ENCODE data around the gene HGFAC.

Gene HGFAC

GRCh38 chr4:3465698-3466671, 24.2 kb downstream of the HGFAC start:
- TF ChIP-seq TAF1 (IDR thresholded peaks at IDR 0.05; ENCODE audit: low read depth, low read length): no peak
- no peak for TF ChIP-seq POU2F2 (IDR thresholded peaks at IDR 0.05; ENCODE audit: low read depth, low read length)
- no peak for TF ChIP-seq PAX5 (IDR thresholded peaks at IDR 0.05; ENCODE audit: insufficient read depth, low read length, severe bottlenecking)
- no peak for TF ChIP-seq SPI1 (IDR thresholded peaks at IDR 0.05; ENCODE audit: low read depth, low read length)
- TF ChIP-seq POLR2AphosphoS5 (IDR thresholded peaks at IDR 0.05; ENCODE audit: low read depth, low read length): no peak
- no peak for TF ChIP-seq POLR2A (IDR thresholded peaks at IDR 0.05; ENCODE audit: low read depth, low read length)
- no peak for FAIRE-seq
- DNase-seq (ENCODE audit: insufficient read length, low spot score): no peak

GRCh38 chr4:3466691-3467600, 25.2 kb downstream of the HGFAC start:
- TF ChIP-seq SPI1 (IDR thresholded peaks at IDR 0.05; ENCODE audit: low read depth, low read length) (no peak), POU2F2 (IDR thresholded peaks at IDR 0.05; ENCODE audit: low read depth, low read length) (no peak), POLR2A (IDR thresholded peaks at IDR 0.05; ENCODE audit: low read depth, low read length) (no peak), PAX5 (IDR thresholded peaks at IDR 0.05; ENCODE audit: insufficient read depth, low read length, severe bottlenecking) (no peak), POLR2AphosphoS5 (IDR thresholded peaks at IDR 0.05; ENCODE audit: low read depth, low read length) (no peak), TAF1 (IDR thresholded peaks at IDR 0.05; ENCODE audit: low read depth, low read length) (no peak)
- FAIRE-seq (no peak), DNase-seq (ENCODE audit: insufficient read length, low spot score) (no peak)

GRCh38 chr4:3467601-3468031, 25.8 kb downstream of the HGFAC start:
- TF ChIP-seq POLR2A (IDR thresholded peaks at IDR 0.05; ENCODE audit: low read depth, low read length) (no peak), TAF1 (IDR thresholded peaks at IDR 0.05; ENCODE audit: low read depth, low read length) (no peak), POLR2AphosphoS5 (IDR thresholded peaks at IDR 0.05; ENCODE audit: low read depth, low read length) (no peak), PAX5 (IDR thresholded peaks at IDR 0.05; ENCODE audit: insufficient read depth, low read length, severe bottlenecking) (no peak), SPI1 (IDR thresholded peaks at IDR 0.05; ENCODE audit: low read depth, low read length) (no peak), POU2F2 (IDR thresholded peaks at IDR 0.05; ENCODE audit: low read depth, low read length) (no peak)
- FAIRE-seq: no peak
- DNase-seq (ENCODE audit: insufficient read length, low spot score): no peak

- TF ChIP-seq POU2F2 (IDR thresholded peaks at IDR 0.05; ENCODE audit: low read depth, low read length): no peak
- TF ChIP-seq PAX5 (IDR thresholded peaks at IDR 0.05; ENCODE audit: insufficient read depth, low read length, severe bottlenecking): no peak
- TF ChIP-seq TAF1 (IDR thresholded peaks at IDR 0.05; ENCODE audit: low read depth, low read length): no peak
- no peak for TF ChIP-seq SPI1 (IDR thresholded peaks at IDR 0.05; ENCODE audit: low read depth, low read length)
- no peak for TF ChIP-seq POLR2AphosphoS5 (IDR thresholded peaks at IDR 0.05; ENCODE audit: low read depth, low read length)
- no peak for TF ChIP-seq POLR2A (IDR thresholded peaks at IDR 0.05; ENCODE audit: low read depth, low read length)
- FAIRE-seq: peak; percentile 75
- DNase-seq (ENCODE audit: insufficient read length, low spot score): no peak
Observed at GRCh38 chr4:3468154-3468553, 26.4 kb downstream of the HGFAC start.

GRCh38 chr4:3468804-3469203, 27.0 kb downstream of the HGFAC start:
- DNase-seq (ENCODE audit: insufficient read length, low spot score): no peak
- TF ChIP-seq TAF1 (IDR thresholded peaks at IDR 0.05; ENCODE audit: low read depth, low read length) (no peak), POU2F2 (IDR thresholded peaks at IDR 0.05; ENCODE audit: low read depth, low read length) (no peak), POLR2AphosphoS5 (IDR thresholded peaks at IDR 0.05; ENCODE audit: low read depth, low read length) (no peak), SPI1 (IDR thresholded peaks at IDR 0.05; ENCODE audit: low read depth, low read length) (no peak), POLR2A (IDR thresholded peaks at IDR 0.05; ENCODE audit: low read depth, low read length) (no peak), PAX5 (IDR thresholded peaks at IDR 0.05; ENCODE audit: insufficient read depth, low read length, severe bottlenecking) (no peak)
- FAIRE-seq: peak; percentile 50

- TF ChIP-seq TAF1 (IDR thresholded peaks at IDR 0.05; ENCODE audit: low read depth, low read length) (no peak), POLR2AphosphoS5 (IDR thresholded peaks at IDR 0.05; ENCODE audit: low read depth, low read length) (no peak), POLR2A (IDR thresholded peaks at IDR 0.05; ENCODE audit: low read depth, low read length) (no peak), PAX5 (IDR thresholded peaks at IDR 0.05; ENCODE audit: insufficient read depth, low read length, severe bottlenecking) (no peak), POU2F2 (IDR thresholded peaks at IDR 0.05; ENCODE audit: low read depth, low read length) (no peak), SPI1 (IDR thresholded peaks at IDR 0.05; ENCODE audit: low read depth, low read length) (no peak)
- DNase-seq (ENCODE audit: insufficient read length, low spot score): no peak
- no peak for FAIRE-seq
Observed at GRCh38 chr4:3469386-3470243, 27.8 kb downstream of the HGFAC start.

- DNase-seq (ENCODE audit: insufficient read length, low spot score) (no peak), FAIRE-seq (no peak)
Observed at GRCh38 chr4:3470244-3471097, 28.7 kb downstream of the HGFAC start.

More at GRCh38 chr4:3470244-3471097, 28.7 kb downstream of the HGFAC start:
- TF ChIP-seq TAF1 (IDR thresholded peaks at IDR 0.05; ENCODE audit: low read depth, low read length) (no peak), SPI1 (IDR thresholded peaks at IDR 0.05; ENCODE audit: low read depth, low read length) (no peak), POLR2A (IDR thresholded peaks at IDR 0.05; ENCODE audit: low read depth, low read length) (no peak), PAX5 (IDR thresholded peaks at IDR 0.05; ENCODE audit: insufficient read depth, low read length, severe bottlenecking) (no peak), POU2F2 (IDR thresholded peaks at IDR 0.05; ENCODE audit: low read depth, low read length) (no peak), POLR2AphosphoS5 (IDR thresholded peaks at IDR 0.05; ENCODE audit: low read depth, low read length) (no peak)

All from GM12891 (cell line).